DND-41 (cell line): ENCODE results near the gene SYCP2L.

Source experiments
- ATAC-seq: fragments of 200-7000 bp; cut with Tn5 transposase; 3 replicates; pipeline ENCODE4 v1.9.1; 2021; ENCODE audit warnings: low read depth; ENCODE audit not compliant: insufficient read depth
- DNase-seq: peaks from one replicate; pipeline ENCODE4 v3.0.0-alpha.2; 2020
- H2AFZ ChIP-seq: 2 replicates; pipeline ENCODE4 v1.6.0; 2012; ENCODE audit warnings: low read depth, low read length
- H3K27ac ChIP-seq: 2 replicates; pipeline ENCODE4 v1.5.1; 2012; ENCODE audit warnings: low read length, inconsistent platforms
- H3K27me3 ChIP-seq: fragments of 200-600 bp; sonication (generic); 2 replicates; pipeline ENCODE4 v1.6.0; 2012; ENCODE audit warnings: low read length, mild to moderate bottlenecking, inconsistent platforms; ENCODE audit not compliant: insufficient read depth, poor library complexity
- H3K36me3 ChIP-seq: 2 replicates; pipeline ENCODE4 v1.5.1; 2012; ENCODE audit warnings: low read length, inconsistent platforms; ENCODE audit not compliant: insufficient read depth
- H3K4me1 ChIP-seq: 2 replicates; pipeline ENCODE4 v1.5.1; 2012; ENCODE audit warnings: mild to moderate bottlenecking, low read length; ENCODE audit not compliant: insufficient read depth
- H3K4me2 ChIP-seq: 2 replicates; pipeline ENCODE4 v1.6.0; 2012; ENCODE audit warnings: mild to moderate bottlenecking, moderate library complexity, low read length, inconsistent platforms; ENCODE audit not compliant: insufficient read depth
- H3K4me3 ChIP-seq, 2 experiments: fragments of 200-600 bp in 1 of 2; shearing (Covaris generic) in 1 of 2; 2 replicates each; pipeline ENCODE4 v1.5.1; 2012 to 2016; ENCODE audit warnings: inconsistent platforms in 2 of 2, low read length in 2 of 2, mild to moderate bottlenecking in 2 of 2, low read depth in 1 of 2, moderate library complexity in 1 of 2
- H3K79me2 ChIP-seq: 2 replicates; pipeline ENCODE4 v1.6.0; 2012; ENCODE audit warnings: low read length, inconsistent platforms; ENCODE audit not compliant: insufficient read depth
- H3K9ac ChIP-seq: 2 replicates; pipeline ENCODE4 v1.6.0; 2012; ENCODE audit warnings: low read depth, mild to moderate bottlenecking, inconsistent platforms, low read length, moderate library complexity
- H3K9me3 ChIP-seq: 2 replicates; pipeline ENCODE4 v1.5.1; 2012; ENCODE audit warnings: low read length, moderate library complexity, mild to moderate bottlenecking, inconsistent platforms; ENCODE audit not compliant: insufficient read depth, severe bottlenecking
- H4K20me1 ChIP-seq: 2 replicates; pipeline ENCODE4 v1.6.0; 2012; ENCODE audit warnings: low read length; ENCODE audit not compliant: insufficient read depth
- CTCF ChIP-seq: IDR thresholded peaks from 2 replicates; pipeline ENCODE4 v1.5.1; 2012; ENCODE audit warnings: borderline replicate concordance, low read length, moderate library complexity, mild to moderate bottlenecking; ENCODE audit not compliant: poor library complexity, severe bottlenecking; ENCODE audit errors: extremely low read depth
- EZH2 ChIP-seq: IDR thresholded peaks from 3 replicates; pipeline ENCODE4 v1.6.1; 2012; ENCODE audit warnings: borderline replicate concordance, low read depth, mild to moderate bottlenecking, moderate library complexity, low read length, inconsistent platforms; ENCODE audit not compliant: severe bottlenecking

Gene SYCP2L

GRCh38 chr6:10970731-10971130 is 83.9 kb downstream of the SYCP2L start:
- Histone ChIP-seq H3K79me2 (no peaks in the 10 kb centered on the region), H4K20me1 (no peaks in the 10 kb centered on the region), H3K9ac (no peak overlapping the region), H3K27ac (no peak overlapping the region), H3K9me3 (no peaks in the 10 kb centered on the region), H3K4me2 (no peak overlapping the region), H3K4me3 (no peak overlapping the region), H3K27me3 (peaks cover 11% of the 10 kb centered on the region), H3K4me1 (no peaks in the 10 kb centered on the region), H3K36me3 (no peaks in the 10 kb centered on the region), H2AFZ (no peak overlapping the region)
- DNase-seq (no peak), ATAC-seq (no peak)
- TF ChIP-seq CTCF (no peak), EZH2 (no peak)

- Histone ChIP-seq H3K4me3 (no peak overlapping the region), H3K4me1 (no peaks in the 10 kb centered on the region), H3K9me3 (no peaks in the 10 kb centered on the region), H3K36me3 (no peaks in the 10 kb centered on the region), H3K9ac (no peak overlapping the region), H3K27ac (no peak overlapping the region), H3K79me2 (no peaks in the 10 kb centered on the region), H2AFZ (no peak overlapping the region), H4K20me1 (no peaks in the 10 kb centered on the region), H3K27me3 (peaks cover 11% of the 10 kb centered on the region), H3K4me2 (no peak overlapping the region)
- DNase-seq (no peak), ATAC-seq (no peak)
- TF ChIP-seq CTCF = no peak
- TF ChIP-seq EZH2 = no peak
These were observed 85.3 kb downstream of the SYCP2L start for GRCh38 chr6:10972196-10972595.

- Histone ChIP-seq H3K9me3 (no peaks in the 10 kb centered on the region), H4K20me1 (no peaks in the 10 kb centered on the region), H3K36me3 (no peaks in the 10 kb centered on the region), H3K4me1 (no peaks in the 10 kb centered on the region), H2AFZ (no peak overlapping the region), H3K4me3 (no peak overlapping the region), H3K27me3 (peaks cover 2% of the 10 kb centered on the region), H3K4me2 (no peak overlapping the region), H3K27ac (no peak overlapping the region), H3K79me2 (no peaks in the 10 kb centered on the region), H3K9ac (no peak overlapping the region)
- no peak for TF ChIP-seq EZH2
- TF ChIP-seq CTCF = no peak
- ATAC-seq (no peak), DNase-seq (no peak)
These were observed 89.7 kb downstream of the SYCP2L start for GRCh38 chr6:10976571-10976970.
